SK-N-SH treated with all-trans-retinoic acid at 6 μM for 48 hours (cell line): ENCODE data around the gene TMEM132D.

ENCODE experiments used
- ATAC-seq: fragments of 200-7000 bp; cut with Tn5 transposase; 3 replicates; pipeline ENCODE4 v1.9.1; 2020; ENCODE audit warnings: mild to moderate bottlenecking, moderate library complexity
- ARNTL ChIP-seq: fragments of 450-650 bp; formaldehyde crosslinking; IDR thresholded peaks from 2 replicates; pipeline ENCODE4 v1.5.0; 2020; ENCODE audit warnings: low read depth, mild to moderate bottlenecking, moderate library complexity, borderline replicate concordance
- CSDC2 ChIP-seq: fragments of 250-450 bp; sonication (Bioruptor Pico); IDR thresholded peaks from 2 replicates; pipeline ENCODE4 v1.5.0; 2020; ENCODE audit warnings: mild to moderate bottlenecking, moderate library complexity
- CSRNP3 ChIP-seq: fragments of 250-450 bp; sonication (Bioruptor Pico); IDR thresholded peaks from 2 replicates; pipeline ENCODE4 v1.5.1; 2021; ENCODE audit warnings: mild to moderate bottlenecking, moderate library complexity
- ESRRG ChIP-seq: fragments of 250-450 bp; sonication (Bioruptor Pico); IDR thresholded peaks from 2 replicates; pipeline ENCODE4 v1.6.1; 2021; ENCODE audit warnings: mild to moderate bottlenecking
- GLIS3 ChIP-seq: fragments of 250-450 bp; sonication (Bioruptor Pico); IDR thresholded peaks from 2 replicates; pipeline ENCODE4 v1.5.0; 2020; ENCODE audit warnings: mild to moderate bottlenecking, moderate library complexity
- ISL1 ChIP-seq: fragments of 250-450 bp; sonication (Bioruptor Pico); IDR thresholded peaks from 2 replicates; pipeline ENCODE4 v2.1.2; 2022; ENCODE audit warnings: mild to moderate bottlenecking, moderate library complexity
- OSR1 ChIP-seq: fragments of 250-450 bp; sonication (Bioruptor Pico); IDR thresholded peaks from 2 replicates; pipeline ENCODE4 v1.8.0; 2022; ENCODE audit warnings: moderate library complexity, mild to moderate bottlenecking, inconsistent platforms
- PATZ1 ChIP-seq: fragments of 250-450 bp; sonication (Bioruptor Pico); IDR thresholded peaks from 2 replicates; pipeline ENCODE4 v1.8.0; 2020; ENCODE audit warnings: mild to moderate bottlenecking, moderate library complexity, borderline replicate concordance
- POU6F1 ChIP-seq: fragments of 250-450 bp; sonication (Bioruptor Pico); IDR thresholded peaks from 2 replicates; pipeline ENCODE4 v1.8.0; 2021; ENCODE audit warnings: low read depth, mild to moderate bottlenecking, moderate library complexity, borderline replicate concordance
- PPARA ChIP-seq: fragments of 250-450 bp; sonication (Bioruptor Pico); IDR thresholded peaks from 2 replicates; pipeline ENCODE4 v1.5.0; 2020; ENCODE audit warnings: mild to moderate bottlenecking, borderline replicate concordance
- RARB ChIP-seq: fragments of 250-450 bp; sonication (Bioruptor Pico); IDR thresholded peaks from 2 replicates; pipeline ENCODE4 v1.8.0; 2021; ENCODE audit warnings: mild to moderate bottlenecking, moderate library complexity
- SNAI2 ChIP-seq: fragments of 250-450 bp; sonication (Bioruptor Pico); IDR thresholded peaks from 2 replicates; pipeline ENCODE4 v1.5.0; 2020; ENCODE audit warnings: mild to moderate bottlenecking, moderate library complexity
- TCF4 ChIP-seq: fragments of 250-450 bp; sonication (Bioruptor Pico); IDR thresholded peaks from 2 replicates; pipeline ENCODE4 v1.8.0; 2021; ENCODE audit warnings: mild to moderate bottlenecking, moderate library complexity, borderline replicate concordance
- TOX ChIP-seq: fragments of 250-450 bp; sonication (Bioruptor Pico); IDR thresholded peaks from 2 replicates; pipeline ENCODE4 v1.8.0; 2021; ENCODE audit warnings: mild to moderate bottlenecking, moderate library complexity, borderline replicate concordance
- TSHZ2 ChIP-seq: fragments of 250-450 bp; sonication (Bioruptor Pico); IDR thresholded peaks from 2 replicates; pipeline ENCODE4 v1.5.0; 2020; ENCODE audit warnings: mild to moderate bottlenecking, moderate library complexity
- ZC3H10 ChIP-seq: fragments of 250-450 bp; sonication (Bioruptor Pico); IDR thresholded peaks from 2 replicates; pipeline ENCODE4 v1.5.1; 2021; ENCODE audit warnings: mild to moderate bottlenecking, moderate library complexity
- ZNF565 ChIP-seq: fragments of 450-650 bp; formaldehyde crosslinking; conservative IDR thresholded peaks from 2 replicates; pipeline ENCODE4 v1.5.0; 2020; ENCODE audit warnings: low read depth, mild to moderate bottlenecking, moderate library complexity
- ZNF8 ChIP-seq: fragments of 450-650 bp; formaldehyde crosslinking; IDR thresholded peaks from 2 replicates; pipeline ENCODE4 v1.5.0; 2020; ENCODE audit warnings: mild to moderate bottlenecking, moderate library complexity

Gene TMEM132D

GRCh38 chr12:129862561-129863175 lies 41.2 kb downstream of the TMEM132D start:
- no peak for ATAC-seq

GRCh38 chr12:129861951-129862350 lies 41.9 kb downstream of the TMEM132D start:
- no peak for ATAC-seq
- no peak for TF ChIP-seq SNAI2 (CRISPR knock-in tag)
- TF ChIP-seq ZNF565 (CRISPR knock-in tag): no peak
- TF ChIP-seq TSHZ2: no peak
- TF ChIP-seq POU6F1 (CRISPR knock-in tag): no peak
- no peak for TF ChIP-seq PATZ1 (CRISPR knock-in tag)
- no peak for TF ChIP-seq TOX
- TF ChIP-seq ZC3H10 (CRISPR knock-in tag): no peak
- no peak for TF ChIP-seq TCF4 (CRISPR knock-in tag)
- TF ChIP-seq OSR1 (CRISPR knock-in tag): no peak
- no peak for TF ChIP-seq RARB (CRISPR knock-in tag)

More at GRCh38 chr12:129862561-129863175, 41.2 kb downstream of the TMEM132D start:
- TF ChIP-seq CSDC2 (CRISPR knock-in tag) (no peak), TCF4 (CRISPR knock-in tag) (no peak), POU6F1 (CRISPR knock-in tag) (no peak), ISL1 (CRISPR knock-in tag) (no peak), PPARA (CRISPR knock-in tag) (no peak), TSHZ2 (no peak), ZNF565 (CRISPR knock-in tag) (no peak), ESRRG (CRISPR knock-in tag) (no peak), CSRNP3 (CRISPR knock-in tag) (no peak), ZC3H10 (CRISPR knock-in tag) (no peak)
- TF ChIP-seq, all 23 proteins: peak for 0

- TF ChIP-seq POU6F1 (CRISPR knock-in tag) (no peak), ZNF8 (CRISPR knock-in tag) (no peak), ARNTL (CRISPR knock-in tag) (no peak), PPARA (CRISPR knock-in tag) (no peak), ZNF565 (CRISPR knock-in tag) (no peak), ESRRG (CRISPR knock-in tag) (no peak), OSR1 (CRISPR knock-in tag) (no peak), CSRNP3 (CRISPR knock-in tag) (no peak), RARB (CRISPR knock-in tag) (no peak), GLIS3 (CRISPR knock-in tag) (no peak)
- ATAC-seq: no peak
Observed at GRCh38 chr12:129854591-129854990, 49.2 kb downstream of the TMEM132D start.
